ENCODE data around the gene SYT8.

- TF ChIP-seq MAX (IDR thresholded peaks at IDR 0.05; ENCODE audit: low read depth), result no peak
- TF ChIP-seq, protein P1, sequence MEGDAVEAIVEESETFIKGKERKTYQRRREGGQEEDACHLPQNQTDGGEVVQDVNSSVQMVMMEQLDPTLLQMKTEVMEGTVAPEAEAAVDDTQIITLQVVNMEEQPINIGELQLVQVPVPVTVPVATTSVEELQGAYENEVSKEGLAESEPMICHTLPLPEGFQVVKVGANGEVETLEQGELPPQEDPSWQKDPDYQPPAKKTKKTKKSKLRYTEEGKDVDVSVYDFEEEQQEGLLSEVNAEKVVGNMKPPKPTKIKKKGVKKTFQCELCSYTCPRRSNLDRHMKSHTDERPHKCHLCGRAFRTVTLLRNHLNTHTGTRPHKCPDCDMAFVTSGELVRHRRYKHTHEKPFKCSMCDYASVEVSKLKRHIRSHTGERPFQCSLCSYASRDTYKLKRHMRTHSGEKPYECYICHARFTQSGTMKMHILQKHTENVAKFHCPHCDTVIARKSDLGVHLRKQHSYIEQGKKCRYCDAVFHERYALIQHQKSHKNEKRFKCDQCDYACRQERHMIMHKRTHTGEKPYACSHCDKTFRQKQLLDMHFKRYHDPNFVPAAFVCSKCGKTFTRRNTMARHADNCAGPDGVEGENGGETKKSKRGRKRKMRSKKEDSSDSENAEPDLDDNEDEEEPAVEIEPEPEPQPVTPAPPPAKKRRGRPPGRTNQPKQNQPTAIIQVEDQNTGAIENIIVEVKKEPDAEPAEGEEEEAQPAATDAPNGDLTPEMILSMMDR (IDR thresholded peaks at IDR 0.05), result no peak
- TF ChIP-seq, protein P2, sequence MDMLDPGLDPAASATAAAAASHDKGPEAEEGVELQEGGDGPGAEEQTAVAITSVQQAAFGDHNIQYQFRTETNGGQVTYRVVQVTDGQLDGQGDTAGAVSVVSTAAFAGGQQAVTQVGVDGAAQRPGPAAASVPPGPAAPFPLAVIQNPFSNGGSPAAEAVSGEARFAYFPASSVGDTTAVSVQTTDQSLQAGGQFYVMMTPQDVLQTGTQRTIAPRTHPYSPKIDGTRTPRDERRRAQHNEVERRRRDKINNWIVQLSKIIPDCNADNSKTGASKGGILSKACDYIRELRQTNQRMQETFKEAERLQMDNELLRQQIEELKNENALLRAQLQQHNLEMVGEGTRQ (IDR thresholded peaks at IDR 0.05; ENCODE audit: borderline replicate concordance, low read depth, low read length), result no peak
- no peak for TF ChIP-seq YY1 (IDR thresholded peaks at IDR 0.05; ENCODE audit: low read depth)
- TF ChIP-seq, protein P3, sequence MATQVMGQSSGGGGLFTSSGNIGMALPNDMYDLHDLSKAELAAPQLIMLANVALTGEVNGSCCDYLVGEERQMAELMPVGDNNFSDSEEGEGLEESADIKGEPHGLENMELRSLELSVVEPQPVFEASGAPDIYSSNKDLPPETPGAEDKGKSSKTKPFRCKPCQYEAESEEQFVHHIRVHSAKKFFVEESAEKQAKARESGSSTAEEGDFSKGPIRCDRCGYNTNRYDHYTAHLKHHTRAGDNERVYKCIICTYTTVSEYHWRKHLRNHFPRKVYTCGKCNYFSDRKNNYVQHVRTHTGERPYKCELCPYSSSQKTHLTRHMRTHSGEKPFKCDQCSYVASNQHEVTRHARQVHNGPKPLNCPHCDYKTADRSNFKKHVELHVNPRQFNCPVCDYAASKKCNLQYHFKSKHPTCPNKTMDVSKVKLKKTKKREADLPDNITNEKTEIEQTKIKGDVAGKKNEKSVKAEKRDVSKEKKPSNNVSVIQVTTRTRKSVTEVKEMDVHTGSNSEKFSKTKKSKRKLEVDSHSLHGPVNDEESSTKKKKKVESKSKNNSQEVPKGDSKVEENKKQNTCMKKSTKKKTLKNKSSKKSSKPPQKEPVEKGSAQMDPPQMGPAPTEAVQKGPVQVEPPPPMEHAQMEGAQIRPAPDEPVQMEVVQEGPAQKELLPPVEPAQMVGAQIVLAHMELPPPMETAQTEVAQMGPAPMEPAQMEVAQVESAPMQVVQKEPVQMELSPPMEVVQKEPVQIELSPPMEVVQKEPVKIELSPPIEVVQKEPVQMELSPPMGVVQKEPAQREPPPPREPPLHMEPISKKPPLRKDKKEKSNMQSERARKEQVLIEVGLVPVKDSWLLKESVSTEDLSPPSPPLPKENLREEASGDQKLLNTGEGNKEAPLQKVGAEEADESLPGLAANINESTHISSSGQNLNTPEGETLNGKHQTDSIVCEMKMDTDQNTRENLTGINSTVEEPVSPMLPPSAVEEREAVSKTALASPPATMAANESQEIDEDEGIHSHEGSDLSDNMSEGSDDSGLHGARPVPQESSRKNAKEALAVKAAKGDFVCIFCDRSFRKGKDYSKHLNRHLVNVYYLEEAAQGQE (IDR thresholded peaks at IDR 0.05; ENCODE audit: low read depth, low read length), result no peak
- TF ChIP-seq RXRA (IDR thresholded peaks at IDR 0.05; ENCODE audit: borderline replicate concordance, low read depth), result no peak
- no peak for TF ChIP-seq GABPA (IDR thresholded peaks at IDR 0.05; ENCODE audit: low read depth)
- TF ChIP-seq NFIC (IDR thresholded peaks at IDR 0.05; ENCODE audit: borderline replicate concordance), result no peak
- TF ChIP-seq EP300 (IDR thresholded peaks at IDR 0.05; ENCODE audit: borderline replicate concordance in 1 of 2, low read depth in 1 of 2, low read length in 1 of 2), result no peak
- no peak for TF ChIP-seq TAF1 (IDR thresholded peaks at IDR 0.05; ENCODE audit: borderline replicate concordance, low read depth, low read length)
- no peak for TF ChIP-seq SIN3A (IDR thresholded peaks at IDR 0.05; ENCODE audit: borderline replicate concordance, low read depth, low read length)
- TF ChIP-seq TEAD4 (IDR thresholded peaks at IDR 0.05; ENCODE audit: borderline replicate concordance, insufficient read depth), result no peak
- no peak for TF ChIP-seq NRF1 (IDR thresholded peaks at IDR 0.05; ENCODE audit: low read depth, low read length)
- no peak for TF ChIP-seq POLR2AphosphoS5 (IDR thresholded peaks at IDR 0.05; ENCODE audit: low read depth, low read length)
Observed at GRCh38 chr11:1877211-1878136, 42.7 kb downstream of the SYT8 start.
